ENCODE results near the gene PACRG. TPM values are rescaled to one million over a fixed set of nuclear protein-coding genes. Genes with fewer than 3 reads are reported as not detected.

The PACRG gene
- total RNA-seq, 4 donors from 2014 or later, result 1.7 to 7.7 (median 3.7) TPM

- H3K9me3 ChIP-seq, result no peaks in the 10 kb centered on the region
- intact Hi-C loops (cut with DNase I), result no loop called here
- TF ChIP-seq POLR2A (IDR thresholded peaks at IDR 0.05), result no peak
- TF ChIP-seq CTCF (IDR thresholded peaks at IDR 0.05), result no peak
- no peak overlapping the region for H3K27ac ChIP-seq
- no peak overlapping the region for H3K4me3 ChIP-seq (replicated peaks in 1 of 3)
- H3K36me3 ChIP-seq, result no peaks in the 10 kb centered on the region
- DNase-seq, result no peak
- no peaks in the 10 kb centered on the region for H3K27me3 ChIP-seq
- WGBS, 2 donors, result 77 to 90% methylated on average over 10 to 14 of the region's 15 CpGs
- peaks cover 0 to 4% of the 10 kb centered on the region in 2 donors for H3K4me1 ChIP-seq
Observed at GRCh38 chr6:162887981-162888689, 160.4 kb downstream of the PACRG start.

GRCh38 chr6:162889303-162889702 lies 161.5 kb downstream of the PACRG start:
- no peak for DNase-seq
- TF ChIP-seq CTCF (IDR thresholded peaks at IDR 0.05), result no peak
- no peak for TF ChIP-seq POLR2A (IDR thresholded peaks at IDR 0.05)
- no peaks in the 10 kb centered on the region for H3K9me3 ChIP-seq
- 76 to 78% methylated on average over 1 of the region's 1 CpG for WGBS, 2 donors
- no peaks in the 10 kb centered on the region for H3K27me3 ChIP-seq
- no peaks in the 10 kb centered on the region for H3K36me3 ChIP-seq
- H3K4me3 ChIP-seq (replicated peaks in 1 of 3), result no peak overlapping the region
- intact Hi-C loops (cut with DNase I), result no loop called here
- H3K4me1 ChIP-seq, result peaks cover 0 to 4% of the 10 kb centered on the region in 2 donors
- no peak overlapping the region for H3K27ac ChIP-seq

- Histone ChIP-seq H3K4me3 (replicated peaks in 1 of 3) (no peak overlapping the region), H3K27ac (no peak overlapping the region), H3K36me3 (no peaks in the 10 kb centered on the region), H3K4me1 (no peaks in the 10 kb centered on the region), H3K9me3 (no peaks in the 10 kb centered on the region), H3K27me3 (no peaks in the 10 kb centered on the region)
- intact Hi-C loops (cut with DNase I), result no loop called here
- WGBS, 2 donors, result 91 to 99% methylated on average over 5 to 8 of the region's 8 CpGs
- no peak for DNase-seq
- no peak for TF ChIP-seq CTCF (IDR thresholded peaks at IDR 0.05)
- TF ChIP-seq POLR2A (IDR thresholded peaks at IDR 0.05), result no peak
Observed at GRCh38 chr6:162898011-162898410, 170.2 kb downstream of the PACRG start.

- Histone ChIP-seq H3K4me1 (no peaks in the 10 kb centered on the region), H3K36me3 (no peaks in the 10 kb centered on the region), H3K27ac (no peak overlapping the region), H3K9me3 (no peaks in the 10 kb centered on the region), H3K4me3 (replicated peaks in 1 of 3) (no peak overlapping the region), H3K27me3 (no peaks in the 10 kb centered on the region)
- 83 to 84% methylated on average over 8 of the region's 8 CpGs for WGBS, 2 donors
- no peak for TF ChIP-seq CTCF (IDR thresholded peaks at IDR 0.05)
- TF ChIP-seq POLR2A (IDR thresholded peaks at IDR 0.05), result no peak
- DNase-seq, result no peak
- intact Hi-C loops (cut with DNase I), result no loop called here
Observed at GRCh38 chr6:162899148-162899547, 171.4 kb downstream of the PACRG start.

GRCh38 chr6:162900503-162900902 lies 172.7 kb downstream of the PACRG start:
- Histone ChIP-seq H3K4me3 (replicated peaks in 1 of 3) (no peak overlapping the region), H3K27me3 (no peaks in the 10 kb centered on the region), H3K36me3 (no peaks in the 10 kb centered on the region), H3K27ac (no peak overlapping the region), H3K4me1 (no peaks in the 10 kb centered on the region), H3K9me3 (no peaks in the 10 kb centered on the region)
- 53 to 58% methylated on average over 10 of the region's 10 CpGs for WGBS, 2 donors
- DNase-seq, result peak in 1 of 2 donors; percentile 10
- intact Hi-C loops (cut with DNase I), result no loop called here
- TF ChIP-seq CTCF (IDR thresholded peaks at IDR 0.05), result no peak
- TF ChIP-seq POLR2A (IDR thresholded peaks at IDR 0.05), result no peak
